Keratinocyte (primary cell): ENCODE measurements around the gene SPRING1.

Source experiments
- EZH2 ChIP-seq: IDR thresholded peaks from one replicate; pipeline ENCODE4 v1.6.1; 2012; ENCODE audit warnings: inconsistent platforms, mild to moderate bottlenecking, low read length, moderate library complexity
- TF ChIP-seq, protein P1 (sequence below), 3 experiments: IDR thresholded peaks in 1 of 3; conservative IDR thresholded peaks in 1 of 3; optimal IDR thresholded peaks in 1 of 3; 2 replicates in 2 of 3; 3 replicates in 1 of 3; pipeline versions ENCODE3 to v1.5.1; 2011; ENCODE audit warnings: low read length in 3 of 3, mild to moderate bottlenecking in 3 of 3, moderate library complexity in 2 of 3, control low read depth in 1 of 3, inconsistent platforms in 1 of 3; ENCODE audit not compliant: insufficient read depth in 2 of 3; ENCODE audit errors: extremely low read depth in 1 of 3

- TF ChIP-seq, protein P1, sequence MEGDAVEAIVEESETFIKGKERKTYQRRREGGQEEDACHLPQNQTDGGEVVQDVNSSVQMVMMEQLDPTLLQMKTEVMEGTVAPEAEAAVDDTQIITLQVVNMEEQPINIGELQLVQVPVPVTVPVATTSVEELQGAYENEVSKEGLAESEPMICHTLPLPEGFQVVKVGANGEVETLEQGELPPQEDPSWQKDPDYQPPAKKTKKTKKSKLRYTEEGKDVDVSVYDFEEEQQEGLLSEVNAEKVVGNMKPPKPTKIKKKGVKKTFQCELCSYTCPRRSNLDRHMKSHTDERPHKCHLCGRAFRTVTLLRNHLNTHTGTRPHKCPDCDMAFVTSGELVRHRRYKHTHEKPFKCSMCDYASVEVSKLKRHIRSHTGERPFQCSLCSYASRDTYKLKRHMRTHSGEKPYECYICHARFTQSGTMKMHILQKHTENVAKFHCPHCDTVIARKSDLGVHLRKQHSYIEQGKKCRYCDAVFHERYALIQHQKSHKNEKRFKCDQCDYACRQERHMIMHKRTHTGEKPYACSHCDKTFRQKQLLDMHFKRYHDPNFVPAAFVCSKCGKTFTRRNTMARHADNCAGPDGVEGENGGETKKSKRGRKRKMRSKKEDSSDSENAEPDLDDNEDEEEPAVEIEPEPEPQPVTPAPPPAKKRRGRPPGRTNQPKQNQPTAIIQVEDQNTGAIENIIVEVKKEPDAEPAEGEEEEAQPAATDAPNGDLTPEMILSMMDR (optimal IDR thresholded peaks at IDR 0.05 in 1 of 3, IDR thresholded peaks at IDR 0.05 in 1 of 3, conservative IDR thresholded peaks at IDR 0.05 in 1 of 3; ENCODE audit: extremely low read depth in 1 of 3, insufficient read depth in 2 of 3, low read length in 3 of 3): peak; percentile 26 to 45 (median 36)
- no peak for TF ChIP-seq EZH2
Measured at GRCh38 chr12:116773276-116773731, 35.4 kb upstream of the SPRING1 start.
